ENCODE results near the gene GLI2.

The GLI2 gene

DNA sequence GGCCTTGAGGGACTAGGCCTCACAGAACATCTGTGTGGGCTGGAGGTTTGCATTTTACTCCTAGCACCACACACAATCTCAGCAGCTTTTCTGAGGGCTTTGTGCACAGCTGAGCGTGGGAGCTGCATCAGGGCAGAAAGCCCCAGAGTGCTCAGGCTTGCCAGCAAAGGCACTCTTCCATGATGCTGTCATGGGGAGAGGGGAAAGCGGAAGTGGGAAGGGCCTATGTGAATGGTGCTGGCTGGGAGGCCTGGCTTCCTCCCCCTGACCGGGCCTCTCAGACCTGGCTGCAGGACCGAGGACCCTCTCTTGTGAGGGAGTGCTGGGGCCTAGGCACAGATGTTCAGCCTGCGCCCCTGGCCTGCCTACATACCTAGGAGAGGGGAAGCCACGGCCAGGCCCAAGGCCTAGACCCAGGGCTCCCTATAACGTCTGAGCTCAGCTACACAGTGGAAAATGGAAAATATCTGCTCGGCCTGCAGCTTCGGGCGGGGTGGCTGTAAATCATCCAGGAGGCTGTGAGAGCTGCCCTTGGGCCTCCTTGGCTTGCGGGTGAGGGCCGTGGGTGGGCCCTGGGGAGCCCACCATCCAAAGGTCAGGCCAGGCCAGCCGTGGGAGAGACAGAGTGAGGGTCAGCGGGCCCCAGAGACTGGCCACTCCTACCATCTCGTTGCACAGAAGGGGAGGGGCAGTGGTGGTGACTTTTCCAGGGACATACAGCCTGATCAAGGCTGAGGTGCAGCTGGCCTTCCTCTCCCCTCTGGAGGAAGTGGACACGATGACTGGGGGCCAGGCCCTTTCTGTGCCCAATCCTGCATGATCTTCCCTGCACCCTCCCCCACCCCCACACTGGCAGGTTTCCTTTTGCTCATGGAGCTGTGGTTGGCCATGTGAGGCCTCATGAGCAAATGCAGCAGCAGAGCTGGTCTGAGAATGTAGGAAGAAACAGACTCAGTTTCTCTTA lies 22.8 kb downstream of the GLI2 start:
- no peak for DNase-seq (ENCODE audit: low read depth)

DNA sequence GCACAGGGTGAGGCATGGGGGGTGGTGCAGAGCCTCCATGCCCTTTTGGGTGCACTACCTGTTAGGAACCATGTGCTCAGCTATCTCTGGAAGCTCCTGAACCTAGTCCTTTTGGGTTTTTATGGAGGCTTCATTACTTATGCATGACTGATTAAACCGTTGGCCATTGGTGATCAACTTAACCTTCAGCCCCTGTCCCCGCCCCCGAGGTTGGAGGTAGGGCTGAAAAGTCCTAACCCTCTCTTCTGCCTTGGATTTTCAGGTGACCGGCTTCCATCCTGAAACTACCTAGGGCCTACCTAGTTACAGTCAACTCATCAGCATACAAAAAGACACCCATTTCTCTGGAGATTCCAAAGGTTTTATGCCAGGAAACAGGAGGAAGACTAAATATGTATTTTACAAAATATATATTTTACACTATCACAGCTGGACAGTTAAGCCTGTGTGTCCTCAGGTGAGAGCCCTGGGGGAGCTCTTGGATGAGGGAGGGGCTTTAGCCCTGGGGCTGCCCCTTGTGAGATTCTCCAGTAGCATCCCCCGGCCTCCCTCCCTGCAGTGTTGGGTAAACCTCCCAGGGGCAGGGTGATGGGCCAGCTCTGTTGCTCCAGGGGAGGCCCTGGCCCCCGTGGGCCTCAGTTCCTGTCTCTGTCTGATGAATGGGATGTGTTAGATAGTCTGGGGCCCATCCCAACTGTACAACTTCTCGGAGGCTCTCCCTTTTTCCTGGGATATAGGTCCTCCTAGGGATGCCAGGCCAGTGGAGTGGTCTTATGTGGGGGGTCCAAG lies 24.1 kb downstream of the GLI2 start:
- no peak for DNase-seq (ENCODE audit: low read depth)

DNA sequence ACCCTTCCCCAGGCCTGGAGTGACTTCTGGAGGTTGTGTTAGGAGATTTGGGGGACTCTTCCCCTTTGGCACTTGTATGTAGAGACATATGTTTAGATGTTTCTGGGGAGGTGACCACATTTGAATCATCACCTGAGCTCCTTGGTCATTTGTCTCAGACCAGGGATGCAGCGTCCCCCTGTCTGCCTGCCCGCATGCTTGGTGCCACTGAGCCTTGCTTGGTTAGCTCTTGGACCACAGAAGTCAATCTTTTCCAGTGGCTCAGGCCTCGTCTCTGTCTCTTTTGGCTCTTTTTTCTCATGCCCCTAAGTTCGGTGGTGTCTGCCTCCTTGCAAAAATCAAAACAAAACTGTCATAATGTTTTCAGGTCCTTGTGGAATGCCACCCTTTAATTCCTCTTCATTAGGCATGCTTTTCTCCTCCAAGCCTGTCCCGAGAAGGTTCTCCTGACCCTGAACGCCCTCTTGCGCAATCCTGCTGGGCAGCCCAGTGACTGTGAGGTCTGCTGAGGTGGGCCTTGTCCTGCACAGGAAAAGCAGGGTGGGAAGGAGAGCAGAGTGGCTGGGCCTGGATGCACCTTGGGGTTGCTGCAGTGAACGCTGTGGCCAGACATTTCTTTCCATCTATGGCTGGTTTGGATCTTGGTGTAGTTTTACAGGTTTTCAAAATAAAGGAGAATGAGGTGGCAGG lies 24.9 kb downstream of the GLI2 start:
- no peak for DNase-seq (ENCODE audit: low read depth)

DNA sequence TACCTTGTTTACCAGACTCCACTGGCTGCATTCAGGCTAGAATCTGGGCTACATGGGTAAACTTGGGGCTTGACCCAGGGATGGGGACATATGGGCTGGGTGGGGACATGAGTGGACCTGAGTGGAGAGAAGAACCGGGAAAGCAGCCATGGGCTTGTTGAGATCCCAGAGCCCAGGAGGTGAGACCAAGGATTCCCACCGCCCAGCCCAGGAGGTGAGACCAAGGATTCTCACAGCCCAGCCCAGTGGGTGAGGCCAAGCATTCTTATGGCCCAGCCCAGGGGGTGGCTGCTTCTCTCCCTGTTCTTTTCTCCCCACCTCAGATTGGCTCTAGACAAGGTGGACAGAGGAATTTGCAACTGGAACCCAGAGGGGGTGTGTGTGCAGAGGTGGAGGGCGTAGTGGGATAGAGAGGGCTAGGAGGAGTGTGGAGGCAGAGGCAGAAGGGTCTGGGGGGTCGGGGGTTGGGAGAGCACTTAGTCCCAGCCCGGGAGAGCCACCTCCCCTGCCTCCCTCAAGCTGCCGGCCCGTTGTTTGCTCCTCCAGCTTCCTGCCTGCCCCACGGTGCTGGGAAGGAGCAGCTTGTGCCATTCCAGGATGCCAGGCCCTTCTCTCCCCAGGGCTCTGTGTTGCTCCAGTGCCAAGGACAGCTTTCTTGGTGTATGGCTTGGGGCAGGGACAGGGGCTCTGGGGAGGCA lies 25.6 kb downstream of the GLI2 start:
- DNase-seq (ENCODE audit: low read depth) = no peak

DNA sequence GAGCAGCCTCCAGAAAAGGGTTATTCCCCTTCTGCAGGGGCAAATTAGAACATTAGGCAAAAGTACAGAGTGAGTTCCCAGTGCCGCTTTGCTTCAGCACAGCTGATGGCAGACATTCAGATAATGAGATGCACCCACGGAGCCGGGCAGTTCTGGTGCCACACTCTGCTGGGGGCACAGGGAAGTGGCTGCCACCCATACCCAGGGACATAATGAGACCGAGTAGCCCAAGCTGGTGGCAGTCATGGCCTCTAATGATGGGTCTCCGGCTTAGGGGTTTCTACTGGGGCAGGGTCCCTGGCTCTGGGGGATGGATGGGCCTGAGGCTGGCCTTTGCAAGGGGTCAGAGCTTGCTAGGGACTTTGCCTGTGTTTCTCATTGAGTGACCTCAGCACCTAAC lies 26.2 kb downstream of the GLI2 start:
- no peak for DNase-seq (ENCODE audit: low read depth)

DNA sequence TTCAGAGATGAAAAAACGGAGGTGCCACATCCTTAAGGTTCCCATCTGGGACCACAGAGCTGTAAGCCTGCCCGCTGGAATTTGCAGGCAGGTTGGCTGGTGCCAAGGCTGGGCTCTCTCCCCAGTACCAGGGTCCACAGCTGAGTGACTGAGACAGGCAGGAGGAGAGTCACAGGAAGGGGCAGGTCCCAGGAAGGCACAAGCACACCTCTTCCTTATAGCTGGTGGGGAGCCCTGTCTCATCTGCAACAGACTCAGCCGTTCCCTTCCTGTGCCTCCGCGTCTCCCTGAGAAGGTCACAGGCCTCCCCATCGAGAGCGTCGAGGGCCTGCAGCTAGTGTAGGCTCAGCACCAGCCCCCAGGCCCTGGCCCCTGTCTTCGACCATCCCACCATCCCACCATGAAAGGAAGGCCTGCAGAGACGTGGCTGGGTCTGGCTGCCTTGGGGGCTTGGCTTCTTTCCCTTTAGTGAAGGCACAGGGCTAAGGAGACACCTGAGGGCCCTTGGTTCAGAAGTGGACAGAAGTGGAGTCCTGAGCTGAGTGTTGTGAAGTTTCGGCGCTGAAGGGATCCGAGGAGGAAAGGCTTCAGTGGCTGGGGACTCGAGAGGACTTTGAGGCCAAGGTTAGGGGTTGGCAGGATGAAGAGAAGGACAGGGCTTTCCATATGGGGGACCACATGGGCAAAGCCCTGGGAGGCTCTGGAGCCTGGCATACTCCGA lies 26.8 kb downstream of the GLI2 start:
- DNase-seq (ENCODE audit: low read depth) = no peak

DNA sequence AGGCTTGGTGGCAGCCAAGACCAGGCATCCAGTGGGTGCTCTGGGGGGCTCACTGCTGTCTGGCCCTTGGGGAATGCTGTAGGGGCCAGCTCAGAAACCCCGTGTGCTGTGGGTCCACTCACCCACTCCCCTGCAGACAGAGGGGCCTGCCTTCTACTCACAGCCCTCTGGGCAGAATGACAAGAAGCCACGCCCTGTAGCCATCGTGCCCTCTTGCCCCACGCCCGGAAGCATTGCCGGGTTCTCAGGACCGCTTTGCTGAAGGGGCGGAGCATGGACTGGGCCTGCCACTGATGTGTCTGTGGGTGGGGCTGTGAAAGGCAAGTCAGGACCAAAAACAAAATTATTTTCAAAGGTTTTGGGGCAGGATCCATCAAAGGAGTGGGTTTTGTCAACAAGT lies 27.8 kb downstream of the GLI2 start:
- no peak for DNase-seq (ENCODE audit: low read depth)

DNA sequence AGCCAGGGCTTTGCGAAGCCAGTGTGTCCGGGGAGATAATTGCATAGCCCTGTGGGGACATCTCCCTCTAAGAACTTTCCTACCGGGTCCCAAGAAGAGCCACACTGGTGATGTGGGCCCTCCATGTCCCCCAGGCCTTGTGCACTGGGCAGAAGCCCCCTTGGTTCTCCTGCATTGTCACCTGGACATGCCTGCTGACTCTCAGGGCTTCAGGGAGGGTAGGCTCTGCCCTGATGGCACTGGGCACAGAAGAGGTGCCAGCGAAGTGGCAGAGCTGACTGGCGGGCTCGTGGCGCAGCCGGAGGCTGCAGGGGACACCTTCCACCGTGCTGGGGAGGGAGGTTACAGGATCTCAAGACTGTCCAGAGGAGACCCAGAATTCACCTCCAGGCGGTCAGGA lies 28.3 kb downstream of the GLI2 start:
- DNase-seq (ENCODE audit: low read depth) = no peak

DNA sequence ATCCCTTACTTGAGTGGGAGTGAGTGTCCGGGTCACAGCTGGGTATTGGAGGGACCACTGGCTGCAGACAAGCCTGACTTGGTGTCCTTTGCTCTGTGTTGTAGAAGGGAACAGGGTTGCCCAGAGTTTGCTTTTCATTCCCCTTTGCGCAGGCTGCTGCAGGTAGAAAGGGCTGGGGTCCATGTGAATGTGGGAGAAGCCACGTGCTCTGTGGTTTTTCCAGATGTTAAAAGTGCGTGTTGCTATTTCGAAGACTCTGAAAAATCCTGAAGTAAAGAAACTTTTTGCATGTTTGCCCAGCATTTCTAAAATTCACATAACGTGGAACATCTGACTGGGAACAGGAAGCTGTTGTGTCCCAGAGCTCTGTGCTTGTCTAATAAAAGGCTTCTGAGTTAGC lies 28.8 kb downstream of the GLI2 start:
- DNase-seq (ENCODE audit: low read depth) = no peak

DNA sequence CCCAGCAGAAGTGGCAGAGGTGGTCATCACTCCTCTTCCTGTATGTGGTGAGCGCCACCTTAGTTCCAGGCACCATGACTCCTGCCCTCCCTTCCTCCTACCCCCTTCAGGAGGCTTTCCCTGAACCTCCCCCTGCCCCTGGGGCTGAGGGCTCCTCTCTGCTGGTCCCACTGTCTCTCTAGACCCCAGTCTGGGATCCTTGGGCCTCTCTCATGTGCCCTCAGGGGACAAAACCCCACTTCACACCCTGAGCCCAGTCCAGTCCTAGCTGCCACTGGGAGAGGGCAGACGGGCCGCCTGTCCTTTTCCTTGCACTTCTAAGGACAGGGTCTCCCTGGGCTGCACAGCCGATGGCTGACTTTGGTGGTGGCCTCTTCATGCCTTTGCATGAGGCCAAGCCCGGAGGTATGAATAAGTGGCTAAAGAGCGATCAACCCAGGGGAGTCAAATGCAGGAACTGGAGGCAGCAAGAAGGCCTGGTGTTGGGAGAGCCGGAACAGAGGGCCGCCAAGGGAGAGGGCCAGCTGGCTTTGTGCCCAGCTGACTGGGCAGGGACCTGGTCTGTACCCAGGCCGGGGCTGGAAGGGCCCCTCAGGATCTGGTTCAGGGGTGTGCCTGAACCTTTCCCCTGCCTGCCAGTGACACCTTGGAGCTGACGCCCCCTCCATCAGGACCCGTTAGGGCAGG lies 29.5 kb downstream of the GLI2 start:
- no peak for DNase-seq (ENCODE audit: low read depth)

DNA sequence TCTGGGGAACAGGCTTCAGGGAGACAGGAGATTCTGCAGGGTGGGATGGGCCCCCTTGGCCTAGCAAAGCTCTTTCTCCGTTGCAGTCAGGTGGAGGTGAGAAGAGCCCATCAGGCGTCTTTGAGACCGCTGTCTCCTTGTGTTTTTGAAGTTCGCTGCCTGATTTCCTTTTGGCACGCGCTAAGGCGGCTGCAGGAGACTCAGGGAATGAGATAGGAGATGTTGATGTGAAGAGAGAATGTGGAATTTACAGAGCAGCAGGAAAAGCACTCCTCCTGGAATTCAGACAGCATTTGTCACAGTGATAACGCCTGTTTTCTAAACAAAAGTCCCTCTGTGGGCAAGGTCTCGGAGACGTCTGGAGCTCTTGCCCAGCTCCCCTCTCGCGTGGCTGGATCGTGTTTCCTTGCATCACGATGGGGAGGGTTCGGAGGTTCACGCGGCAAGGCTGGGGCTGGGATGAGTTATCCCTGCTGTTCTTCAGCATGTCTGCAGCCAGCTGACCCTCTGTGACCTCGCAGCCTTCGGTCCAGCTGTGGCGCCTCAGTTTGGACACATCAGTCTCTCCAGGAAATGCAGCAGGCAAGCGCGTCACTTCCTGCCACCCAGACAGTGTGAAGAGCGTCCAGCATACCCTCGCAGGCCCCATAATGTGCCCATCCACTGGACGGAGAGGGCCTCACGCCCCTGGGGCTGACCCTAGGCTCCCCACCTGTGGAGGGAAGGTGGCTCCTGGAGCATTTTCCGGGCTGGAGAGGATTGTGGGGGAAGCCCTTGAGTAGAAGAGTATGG lies 30.2 kb downstream of the GLI2 start:
- no peak for DNase-seq (ENCODE audit: low read depth)

DNA sequence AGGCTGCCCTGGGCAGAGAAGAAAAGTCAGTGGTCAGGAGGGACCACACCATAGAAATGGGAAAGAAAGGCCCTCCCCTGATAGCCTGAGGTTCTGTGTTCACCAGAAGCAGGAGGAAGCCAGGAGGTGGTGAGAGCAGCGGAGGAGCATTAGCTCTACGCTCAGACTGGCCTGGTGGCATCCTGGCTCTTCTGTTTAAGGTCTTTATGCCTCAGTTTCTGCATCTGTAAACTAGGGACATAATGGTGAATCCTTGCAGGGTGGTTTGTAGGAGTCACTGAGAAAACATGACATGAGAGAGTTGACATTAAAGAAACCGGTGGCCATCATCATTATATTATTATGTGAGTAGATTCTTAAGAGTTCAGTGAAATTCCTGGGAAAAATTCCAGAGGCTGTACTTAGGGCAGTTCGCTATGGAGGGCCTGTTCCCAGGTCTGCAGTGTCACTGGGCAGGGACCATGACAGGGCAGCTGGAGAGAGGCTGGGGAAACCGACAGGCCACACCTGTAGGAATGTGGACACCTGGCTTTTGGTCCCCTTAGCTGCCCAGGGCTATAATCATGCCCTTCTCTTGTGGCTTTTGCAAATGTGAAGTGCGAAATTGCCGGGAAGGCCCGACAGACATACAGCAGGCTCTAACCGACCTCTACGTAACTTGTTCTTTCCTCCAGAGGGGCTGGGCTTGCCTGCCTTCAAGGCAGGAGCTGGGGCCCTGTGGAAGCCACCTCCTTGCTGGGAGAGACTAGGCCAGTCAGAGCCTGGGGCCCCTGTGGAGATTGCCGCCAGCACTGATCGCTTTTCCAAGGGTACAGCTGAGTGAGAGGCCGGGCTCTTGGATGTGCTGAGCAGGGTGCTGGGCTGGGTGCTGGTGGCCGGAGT lies 31.0 kb downstream of the GLI2 start:
- DNase-seq (ENCODE audit: low read depth) = no peak

DNA sequence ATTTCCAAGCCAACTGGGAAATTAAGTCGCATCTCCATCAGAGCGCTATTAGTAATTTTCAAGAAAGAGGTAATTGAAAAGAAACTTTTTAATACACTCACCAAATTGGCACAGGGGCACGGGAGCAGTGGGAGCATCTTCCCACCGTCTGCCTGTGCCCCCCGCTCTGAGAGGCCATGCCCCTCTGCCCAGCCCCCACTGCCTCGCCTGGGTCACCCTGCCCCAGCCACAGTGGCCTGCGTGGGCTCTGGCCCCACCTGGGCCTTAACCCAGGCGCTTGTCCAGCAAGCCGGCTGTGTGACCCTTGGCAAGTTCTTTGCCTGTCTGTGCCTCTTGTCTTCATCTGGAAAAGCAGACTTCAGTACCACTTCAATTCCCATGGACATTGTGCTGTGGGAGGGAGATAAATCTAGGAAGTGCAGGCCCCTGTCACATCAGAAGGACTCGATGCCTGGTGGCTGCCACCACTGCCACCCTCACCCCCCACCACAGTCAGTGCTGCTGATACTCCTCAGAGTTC lies 31.9 kb downstream of the GLI2 start:
- no peak for DNase-seq (ENCODE audit: low read depth)

DNA sequence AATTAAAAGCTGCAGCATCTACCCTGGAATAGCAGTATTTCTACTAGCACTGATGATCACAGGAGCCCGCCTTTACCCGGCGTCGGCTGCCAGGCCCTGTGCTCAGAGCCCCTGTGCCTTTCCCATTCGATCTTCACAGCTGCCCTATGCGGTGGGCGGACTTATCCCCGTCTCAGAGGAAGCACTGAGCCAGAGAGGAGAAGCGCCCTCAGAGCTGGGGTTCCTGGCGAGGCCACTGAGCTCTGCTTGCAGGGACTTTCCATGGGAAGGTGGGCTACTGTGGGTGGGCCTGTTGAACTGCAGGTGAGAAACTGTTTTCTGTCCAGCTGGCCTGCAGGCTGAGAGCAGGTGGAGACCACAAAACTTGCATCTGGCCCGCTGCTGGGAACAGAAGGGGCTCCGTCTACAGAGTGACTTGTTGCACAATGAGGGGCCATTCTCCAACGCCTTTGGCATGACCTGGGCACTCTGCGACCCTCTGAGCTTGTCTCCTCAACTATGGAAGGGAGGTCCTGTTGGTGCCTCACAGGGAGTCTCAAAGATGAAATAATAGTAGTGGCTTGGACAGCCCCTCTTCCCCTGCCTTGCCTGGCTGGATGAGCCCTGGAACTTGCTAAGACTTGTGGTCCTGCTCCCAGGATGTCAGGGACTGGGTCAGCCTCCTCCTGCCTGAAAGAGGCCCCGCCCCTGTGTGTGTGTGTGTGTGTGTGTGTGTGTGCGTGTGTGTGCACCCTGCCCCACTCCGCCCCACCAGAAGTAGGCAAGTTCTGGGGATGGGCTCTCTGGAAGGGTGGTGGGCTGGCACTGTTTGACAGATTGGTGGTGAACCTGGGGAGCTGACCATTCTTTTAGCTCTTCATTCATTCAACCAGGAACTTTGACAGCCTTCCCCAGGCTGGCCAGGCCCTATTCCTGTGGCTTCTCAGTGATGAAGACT lies 32.7 kb downstream of the GLI2 start:
- DNase-seq (ENCODE audit: low read depth) = no peak

DNA sequence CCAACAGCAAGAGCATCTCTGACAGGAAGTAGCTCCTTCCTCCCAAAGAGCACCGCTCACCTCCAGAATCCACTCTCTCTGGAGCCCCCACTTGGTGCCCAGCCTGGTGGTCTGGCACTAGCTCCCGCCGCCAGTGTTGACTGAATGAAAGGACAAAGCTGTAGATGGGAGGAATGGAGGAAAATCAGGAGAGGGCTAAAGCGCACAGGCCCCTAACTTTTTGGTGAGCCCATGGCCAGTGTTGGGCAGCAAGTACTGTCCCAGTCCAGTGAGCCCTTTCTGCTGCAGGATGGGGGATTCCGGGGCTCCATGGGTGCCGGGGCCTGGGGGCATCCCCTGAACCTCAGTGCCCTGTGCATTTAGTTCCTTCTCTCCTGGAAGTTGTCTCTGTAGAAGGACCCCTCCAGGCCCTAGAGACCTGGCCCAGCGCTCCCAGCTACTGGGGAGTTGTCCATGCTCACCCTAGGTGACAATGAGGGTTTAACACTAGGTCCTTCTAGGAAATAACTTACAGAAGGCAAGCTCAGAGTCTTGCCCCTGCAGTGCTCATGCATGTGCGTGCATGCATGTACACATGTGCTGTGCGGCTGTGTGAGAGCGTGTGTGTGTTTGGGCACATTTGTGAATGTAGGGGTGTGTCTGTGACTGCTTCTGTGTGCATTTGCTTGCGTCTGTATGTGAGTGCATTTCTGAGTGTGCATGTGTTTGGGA lies 33.6 kb downstream of the GLI2 start:
- DNase-seq (ENCODE audit: low read depth) = no peak

DNA sequence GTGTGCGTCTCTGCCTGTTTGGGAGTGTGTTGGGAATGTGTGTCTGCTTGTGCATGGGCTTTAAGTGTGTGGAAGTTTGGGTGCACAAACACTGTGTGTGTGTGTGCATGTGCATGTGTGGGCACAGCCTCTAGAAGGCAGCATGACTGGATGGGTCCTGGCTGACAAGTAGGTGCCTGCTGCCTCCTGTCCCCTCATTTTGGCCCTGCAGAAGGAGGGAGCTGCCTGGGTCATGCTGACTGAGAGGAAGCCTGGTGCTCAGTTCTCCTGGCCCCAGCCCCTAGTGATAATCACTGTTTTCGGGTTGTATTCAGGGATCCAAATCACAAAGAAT lies 34.1 kb downstream of the GLI2 start:
- no peak for DNase-seq (ENCODE audit: low read depth)

DNA sequence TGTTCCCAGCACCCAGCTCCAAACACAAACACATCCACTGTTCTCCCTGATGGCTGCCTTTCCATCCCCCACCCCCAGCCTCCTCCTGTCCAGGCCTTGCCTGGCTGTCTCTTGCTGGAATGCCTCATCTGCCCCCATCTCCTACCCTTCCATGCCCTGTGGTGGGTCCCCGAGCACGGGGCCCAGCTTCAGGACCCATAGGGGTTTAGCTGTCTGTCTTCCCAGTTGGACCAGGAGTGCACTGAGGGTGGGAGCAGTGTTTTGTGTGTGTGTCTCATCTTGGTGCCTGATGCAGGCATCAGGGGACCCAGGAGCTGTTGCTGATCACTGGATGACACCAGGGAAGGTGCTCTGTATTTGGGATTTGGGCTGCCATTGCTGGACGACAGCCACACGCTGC lies 34.5 kb downstream of the GLI2 start:
- DNase-seq (ENCODE audit: low read depth) = no peak

All from activated T-cell treated with anti-CD3 and anti-CD28 coated beads for 24 hours (primary cell).